Endothelial cell of umbilical vein (primary cell): ENCODE measurements around the gene MGAT4A. TPM values are rescaled to one million over a fixed set of nuclear protein-coding genes. Genes with fewer than 3 reads are reported as not detected.

Experiments used
- BruUV-seq: library from RNA; stranded (reverse); fragments of 400-500 nt; replicated peaks from 2 replicates; lab custom pipeline; 2021; lab: Mats Ljungman, UMichigan
- CTCF ChIA-PET: fragments of 300-600, 350-600 bp; sonication (Branson Sonifier 250); formaldehyde crosslinking; loops from one replicate; lab custom pipeline; 2021; ENCODE audit warnings: antibody characterized with exemption, inconsistent platforms; lab: Charles Lee
- POLR2A ChIA-PET: fragments of 300-600, 350-600 bp; sonication (Branson Sonifier 250); formaldehyde crosslinking; loops from one replicate; lab custom pipeline; 2021; ENCODE audit warnings: antibody characterized with exemption, inconsistent platforms; lab: Charles Lee
- DNase-seq: peaks from one replicate; pipeline ENCODE4 v3.0.0-alpha.2; 2011; ENCODE audit warnings: low read depth, low spot score
- FAIRE-seq: peaks from 2 replicates; lab custom pipeline; 2011; peaks lifted over from hg19 to GRCh38; lab: Jason Lieb, UNC
- H2AFZ ChIP-seq: 2 replicates; pipeline ENCODE4 v1.6.0; 2012; ENCODE audit warnings: low read depth, low read length, control low read depth, inconsistent platforms
- H3K27ac ChIP-seq: 2 replicates; pipeline ENCODE4 v1.5.1; 2011; ENCODE audit warnings: low read depth, mild to moderate bottlenecking, control low read depth, low read length, moderate library complexity; ENCODE audit not compliant: insufficient read depth
- H3K27me3 ChIP-seq, 2 experiments: 2 replicates each; pipeline versions ENCODE4 v1.6.0 to v1.6.1; 2011; ENCODE audit warnings: low read length in 2 of 2, mixed read lengths in 1 of 2; ENCODE audit not compliant: control insufficient read depth in 2 of 2, insufficient read depth in 2 of 2
- H3K36me3 ChIP-seq, 2 experiments: 2 replicates in 1 of 2; 3 replicates in 1 of 2; pipeline ENCODE4 v1.5.1; 2011; ENCODE audit warnings: low read length in 2 of 2, mild to moderate bottlenecking in 1 of 2, moderate library complexity in 1 of 2; ENCODE audit not compliant: control insufficient read depth in 2 of 2, insufficient read depth in 2 of 2; ENCODE audit errors: extremely low read depth in 1 of 2
- H3K4me1 ChIP-seq: 3 replicates; pipeline ENCODE4 v1.5.1; 2011; ENCODE audit warnings: mild to moderate bottlenecking, low read length; ENCODE audit not compliant: control insufficient read depth, insufficient read depth; ENCODE audit errors: extremely low read depth
- H3K4me2 ChIP-seq: 2 replicates; pipeline ENCODE4 v1.6.1; 2011; ENCODE audit warnings: low read length, control low read depth, mixed read lengths; ENCODE audit not compliant: insufficient read depth
- H3K4me3 ChIP-seq, 3 experiments: fragments of 200-600 bp in 1 of 3; sonication (generic), shearing (Covaris generic) in 1 of 3; replicated peaks in 1 of 3; 2 replicates each; pipeline ENCODE4 v1.5.1; 2011 to 2016; ENCODE audit warnings: control low read depth in 3 of 3, low read length in 3 of 3, mild to moderate bottlenecking in 2 of 3, inconsistent platforms in 1 of 3, low read depth in 1 of 3, moderate library complexity in 1 of 3; ENCODE audit not compliant: insufficient read depth in 1 of 3
- H3K79me2 ChIP-seq: 2 replicates; pipeline ENCODE4 v1.6.0; 2012; ENCODE audit warnings: low read length, inconsistent platforms; ENCODE audit not compliant: control insufficient read depth, insufficient read depth
- H3K9ac ChIP-seq: replicated peaks from 2 replicates; pipeline ENCODE3; 2011; ENCODE audit warnings: low read length, control low read depth; ENCODE audit not compliant: insufficient read depth; ENCODE audit errors: extremely low read depth
- H3K9me1 ChIP-seq: replicated peaks from 3 replicates; pipeline ENCODE4 v1.6.0; 2011; ENCODE audit warnings: mild to moderate bottlenecking, low read length; ENCODE audit not compliant: control insufficient read depth, insufficient read depth; ENCODE audit errors: extremely low read depth
- H3K9me3 ChIP-seq: replicated peaks from 2 replicates; pipeline ENCODE4 v1.5.1; 2012; ENCODE audit warnings: low read length, inconsistent platforms; ENCODE audit not compliant: control insufficient read depth, insufficient read depth
- H4K20me1 ChIP-seq: replicated peaks from 2 replicates; pipeline ENCODE3; 2011; ENCODE audit warnings: mild to moderate bottlenecking, low read length; ENCODE audit not compliant: control insufficient read depth, insufficient read depth; ENCODE audit errors: extremely low read depth
- EZH2 ChIP-seq: IDR thresholded peaks from 2 replicates; pipeline ENCODE4 v1.6.1; 2012; ENCODE audit warnings: borderline replicate concordance, low read depth, mild to moderate bottlenecking, moderate library complexity, low read length, inconsistent platforms; ENCODE audit not compliant: severe bottlenecking
- FOS ChIP-seq: IDR thresholded peaks from 2 replicates; pipeline ENCODE4 v1.6.1; 2011; ENCODE audit warnings: mild to moderate bottlenecking, low read length, moderate library complexity, borderline replicate concordance; ENCODE audit not compliant: insufficient read depth
- GATA2 ChIP-seq: IDR thresholded peaks from 2 replicates; pipeline ENCODE4 v1.7.0; 2011; ENCODE audit warnings: low read depth, mild to moderate bottlenecking, moderate library complexity, mixed read lengths, low read length; ENCODE audit not compliant: insufficient read length, insufficient read depth
- MAX ChIP-seq: IDR thresholded peaks from 2 replicates; pipeline ENCODE4 v1.6.1; 2011; ENCODE audit not compliant: insufficient read depth, insufficient read length
- MYC ChIP-seq: IDR thresholded peaks from one replicate; pipeline ENCODE4 v1.6.1; 2011; ENCODE audit warnings: mild to moderate bottlenecking, low read depth, low read length
- POLR2A ChIP-seq: IDR thresholded peaks from 2 replicates; pipeline ENCODE4 v1.6.1; 2012; ENCODE audit warnings: low read depth, mild to moderate bottlenecking, control low read depth, low read length
- POLR2AphosphoS5 ChIP-seq: IDR thresholded peaks from 2 replicates; pipeline ENCODE4 v1.6.1; 2012; ENCODE audit warnings: low read depth, mild to moderate bottlenecking, control low read depth, low read length, moderate library complexity; ENCODE audit not compliant: insufficient read depth
- dilution Hi-C: fragments of 300-500 bp; cut with MboI; formaldehyde crosslinking; loops from one replicate; pipeline ENCODE4 v1.15.0; 2019; ENCODE audit warnings: low sequenced_read_pairs; ENCODE audit not compliant: extremely low pct_ligation_motif_present
- intact Hi-C: fragments of 100-400 bp; cut with micrococcal nuclease; formaldehyde crosslinking; loops from one replicate; pipeline ENCODE4 v1.10.0; 2022
- polyA plus RNA-seq, 4 experiments: library from polyadenylated mRNA; depleted of rRNA in 3 of 4; stranded (reverse) in 3 of 4; unstranded in 1 of 4; fragments of >200 nt; gene quantifications; 2 replicates each; pipeline versions ENCODE4 v1.2.1 to v1.2.3, GENCODE V29; 2011 to 2012; ENCODE audit warnings: missing spikeins in 1 of 4
- total RNA-seq: library from RNA; stranded (reverse); gene quantifications from 2 replicates; pipeline ENCODE4 v1.2.3, GENCODE V29; 2021

MGAT4A gene
- total and polyA plus RNA-seq, 2 donors (not counting 3 experiments of a cell fraction or from before 2014, with no cell fraction given), result 9.2 to 42.2 TPM

GRCh38 chr2:98734162-98734561 is 3.2 kb upstream of the MGAT4A start:
- dilution Hi-C loops, result no loop called here
- peak; percentile 51 for DNase-seq
- TF ChIP-seq MYC (no peak), EZH2 (no peak), POLR2AphosphoS5 (no peak), MAX (no peak), POLR2A (no peak), GATA2 (no peak), FOS (no peak)

GRCh38 chr2:98732430-98733051 is 1.6 kb upstream of the MGAT4A start:
- no peak overlapping the region for H2AFZ ChIP-seq
- no peak overlapping the region for H3K27ac ChIP-seq
- CTCF ChIA-PET, result interaction anchor here (4.3 kb wide), 1 partner anchor 83 kb away, joined by 37 read pairs; no protein-coding TSS in a partner anchor
- H3K27me3 ChIP-seq, result no peaks in the 10 kb centered on the region
- POLR2A ChIA-PET, result no interaction called here
- no peak overlapping the region for H3K9ac ChIP-seq
- H3K4me2 ChIP-seq, result peak overlapping the region; percentile 81
- no peak for FAIRE-seq
- no peaks in the 10 kb centered on the region for H3K9me3 ChIP-seq
- intact Hi-C loops, result no loop called here
- H4K20me1 ChIP-seq, result no peaks in the 10 kb centered on the region
- no peaks in the 10 kb centered on the region for H3K9me1 ChIP-seq
- peaks cover 32% of the 10 kb centered on the region for H3K79me2 ChIP-seq
- no peak for TF ChIP-seq GATA2
- no TSS peak for BruUV-seq
- H3K36me3 ChIP-seq, result no peaks in the 10 kb centered on the region
- peak; percentile 6 for DNase-seq
- peak overlapping the region in 1 of 3 experiments; percentile 77 for H3K4me3 ChIP-seq
- dilution Hi-C loops, result no loop called here
- peaks cover 41% of the 10 kb centered on the region for H3K4me1 ChIP-seq

More at GRCh38 chr2:98734162-98734561, 3.2 kb upstream of the MGAT4A start:
- Histone ChIP-seq H3K9ac (no peak overlapping the region), H3K79me2 (peaks cover 16% of the 10 kb centered on the region), H4K20me1 (no peaks in the 10 kb centered on the region), H3K4me1 (peaks cover 25% of the 10 kb centered on the region), H2AFZ (peak overlapping the region; percentile 32), H3K4me2 (peak overlapping the region; percentile 34), H3K27me3 (no peaks in the 10 kb centered on the region), H3K36me3 (no peaks in the 10 kb centered on the region), H3K4me3 (no peak overlapping the region), H3K9me3 (no peaks in the 10 kb centered on the region), H3K27ac (no peak overlapping the region), H3K9me1 (no peaks in the 10 kb centered on the region)
- POLR2A ChIA-PET, result no interaction called here
- BruUV-seq, result no TSS peak
- intact Hi-C loops, result no loop called here
- CTCF ChIA-PET, result interaction anchor here (1.4 kb wide), 1 partner anchor 85 kb away, joined by 5 read pairs; no protein-coding TSS in a partner anchor
- FAIRE-seq, result no peak
